Left colon (tissue), 2 donors: ENCODE measurements around the gene ITGB1BP2. TPM values are rescaled to one million over a fixed set of nuclear protein-coding genes. Genes with fewer than 3 reads are reported as not detected.
"Not testable (repeated sequence)": the region's sequence is repeated elsewhere in the genome, so short reads cannot be mapped to it uniquely, and the experiment has no call there.

Experiments
- ATAC-seq: fragments of 200-7000 bp; cut with Tn5 transposase; one replicate; pipeline ENCODE4 v1.9.1; 2020; ENCODE audit warnings: mild to moderate bottlenecking, moderate library complexity
- DNase-seq, 2 donors: peaks; one replicate each; pipeline ENCODE4 v3.0.0-alpha.2; 2020
- intact Hi-C, 2 donors: fragments of 100-400 bp; cut with DNase I in 1 of 2; cut with micrococcal nuclease in 1 of 2; formaldehyde crosslinking; loops; one replicate each; pipeline versions ENCODE4 v1.11.2 to v1.14.0; 2022; cut with DNase I, micrococcal nuclease
- long read RNA-seq: library from polyadenylated mRNA; unstranded; transcript quantifications from one replicate; pipeline ENCODE4 v2.0.0, GENCODE V29; 2021
- total RNA-seq, 2 donors: library from RNA; stranded (reverse); fragmentation: NEBNext Ultra II Directional; extraction: Animal tissue kit (Norgen Biotek cat#: 25700); gene quantifications; one replicate each; pipeline ENCODE4 v1.2.1, GENCODE V29; 2021
- donor health status: DM: no; HTN: no; CAD: no.
- donor health status: DM: yes; HTN: yes; CAD: no.

Gene ITGB1BP2
- 1 to 10 TPM in 1 of 2 donors, under 1 TPM in 1; 0.61 to 1.9 TPM for total RNA-seq
- long read RNA-seq = 0 reads

DNA sequence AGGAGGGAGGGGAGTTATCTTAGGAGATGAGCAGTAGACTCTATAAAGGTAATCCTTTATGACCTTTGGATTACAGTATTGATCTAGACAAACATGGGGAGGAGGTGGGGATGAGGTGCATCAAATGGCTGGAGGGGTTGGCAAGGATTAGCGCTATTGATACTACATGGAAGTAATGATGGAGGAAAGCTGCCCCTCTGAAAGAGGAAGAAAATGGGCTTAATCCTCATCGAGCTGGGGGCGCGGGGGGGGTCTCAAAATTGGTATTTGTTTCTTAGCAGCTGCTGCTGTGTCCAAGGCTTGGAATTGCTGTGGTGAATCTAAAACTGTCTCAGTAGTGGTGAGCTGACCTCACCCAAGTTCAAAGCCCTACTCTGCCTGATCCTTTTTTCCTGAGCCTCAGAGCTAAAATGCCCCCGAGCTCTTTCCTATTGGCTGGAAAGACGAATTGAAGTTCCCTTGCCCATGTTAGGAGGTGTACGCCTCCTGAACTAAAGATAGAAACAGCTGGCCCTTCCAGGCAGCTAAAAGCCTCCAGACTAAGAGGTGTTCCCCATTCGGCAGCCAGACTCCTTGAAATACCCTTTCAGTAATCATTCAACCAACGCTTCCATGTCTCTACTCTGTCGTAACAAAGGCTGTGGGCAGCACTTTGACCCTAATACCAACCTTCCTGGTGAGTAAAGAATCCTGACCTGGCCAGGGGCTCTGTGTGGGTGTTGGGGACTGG lies at the start of gene ITGB1BP2:
Gene ITGB1BP2 (plus strand): TSS at position 556 of the 730 bp plus-strand sequence. CDS start 57 bp downstream, at position 613.
- DNase-seq = peak in 1 of 2 donors; percentile 25
- ATAC-seq = no peak
- intact Hi-C loops = no loop called here

DNA sequence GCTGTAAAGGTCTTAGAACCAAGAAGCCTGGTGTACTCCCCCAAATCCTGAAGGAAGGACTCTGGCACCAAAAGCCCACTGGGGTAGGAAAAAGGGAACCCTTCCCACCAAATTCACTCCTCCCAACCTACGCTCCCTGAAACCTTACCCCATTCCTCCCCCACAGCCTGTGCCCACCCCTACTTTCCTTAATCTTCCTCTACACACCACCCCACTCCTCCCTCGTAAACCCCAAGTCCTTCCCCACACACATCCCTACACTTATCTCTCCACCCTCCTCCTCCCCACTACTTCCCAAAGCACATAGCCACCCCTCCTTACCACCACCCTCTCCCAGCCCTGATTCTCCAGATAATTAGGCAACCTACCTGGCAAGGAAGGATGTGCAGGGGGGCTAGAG lies 49.3 kb upstream of the ITGB1BP2 start:
- intact Hi-C loops = no loop called here
- no peak for DNase-seq

DNA sequence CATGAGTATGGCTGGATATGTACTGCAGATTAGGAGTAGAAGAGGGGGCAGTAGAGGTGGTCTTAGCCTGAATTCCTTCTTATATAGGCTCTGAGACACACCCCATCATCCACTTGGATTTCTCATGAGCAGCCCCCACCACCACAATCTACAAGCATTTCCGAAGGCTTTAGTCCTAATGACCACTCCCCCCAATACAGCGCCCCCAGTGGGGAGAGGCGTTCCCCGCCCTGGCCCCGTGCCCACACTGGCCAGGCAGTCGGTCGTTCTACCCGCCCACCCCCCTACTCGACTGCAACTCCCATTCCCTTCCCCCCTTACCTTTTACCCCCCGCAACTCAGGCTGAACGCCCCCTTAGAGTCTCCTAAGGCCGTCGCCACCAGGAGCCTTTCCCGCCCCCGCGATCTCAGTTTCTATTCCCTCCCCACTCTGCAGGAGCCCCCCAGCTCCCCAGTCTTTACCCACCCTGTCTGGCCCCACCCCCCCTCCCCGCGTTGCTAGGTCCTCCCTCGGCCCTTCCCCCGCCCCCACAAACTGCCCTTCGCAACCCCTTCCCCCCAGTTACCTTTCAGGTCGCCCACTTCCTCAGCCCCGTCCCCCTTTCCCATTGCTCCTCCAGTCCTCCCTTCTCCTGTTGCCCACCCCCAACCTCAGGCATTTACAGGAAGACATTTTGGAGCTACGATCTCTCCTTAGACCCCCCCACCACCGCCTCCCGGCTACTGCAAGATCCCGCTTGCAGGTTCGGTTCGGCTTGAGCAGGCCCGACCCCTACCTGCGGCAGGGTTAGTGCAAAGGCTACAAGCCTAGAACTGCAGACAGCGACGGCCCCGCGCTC lies 48.1 kb upstream of the ITGB1BP2 start:
- intact Hi-C loops = no loop called here
- peak in 1 of 2 donors; percentile 25 for DNase-seq
- no peak for ATAC-seq

More for the DNA sequence above, 49.3 kb upstream of the ITGB1BP2 start:
- ATAC-seq = no peak

DNA sequence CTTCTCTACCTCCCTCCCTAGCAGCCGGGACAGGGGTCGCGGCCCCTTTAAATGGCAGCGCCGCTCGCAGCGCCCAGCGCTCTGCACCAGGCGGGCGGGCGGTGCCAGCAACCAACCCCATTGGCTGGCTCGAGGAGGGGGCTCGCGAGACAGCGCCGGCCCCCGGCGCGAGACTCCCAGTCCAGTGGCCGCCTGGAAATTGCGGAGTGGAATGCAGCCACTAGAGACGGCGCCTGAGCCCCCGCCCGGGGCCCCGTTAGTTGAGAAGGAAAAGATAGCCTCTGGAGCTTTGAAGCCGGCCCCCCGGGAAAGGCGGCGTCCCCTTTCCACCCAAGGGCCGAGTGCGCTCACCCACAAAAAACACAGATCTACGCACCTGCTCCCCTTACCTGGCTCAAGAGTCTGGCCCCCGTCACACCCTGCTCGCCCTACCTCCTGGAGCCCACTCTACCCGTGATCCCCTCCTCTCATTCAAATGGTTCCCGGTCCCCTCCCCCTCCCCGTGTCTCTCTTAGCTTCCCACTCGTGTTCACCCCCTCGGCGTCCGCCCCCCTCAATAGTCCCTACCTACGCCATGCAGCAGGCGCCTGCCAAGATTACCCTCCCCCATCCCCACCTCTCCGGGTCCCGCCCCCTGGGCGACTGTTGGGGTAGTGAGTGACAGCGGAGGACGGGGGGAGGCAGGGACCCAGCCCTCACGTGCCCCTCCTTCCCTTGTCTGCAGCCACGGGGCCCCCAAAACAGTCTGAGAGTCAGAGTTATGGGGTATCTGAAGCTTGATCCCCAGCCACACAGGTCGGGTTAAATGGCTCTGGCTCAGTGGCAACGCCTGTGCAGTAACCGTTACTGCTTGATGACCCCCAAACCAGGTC lies 47.2 kb upstream of the ITGB1BP2 start, which contains the start of gene ZMYM3:
Gene ZMYM3 (minus strand): TSS at position 49 of the 872 bp plus-strand sequence. CDS start 885 bp downstream, outside the sequence.
- peak; percentile 94 for ATAC-seq

DNA sequence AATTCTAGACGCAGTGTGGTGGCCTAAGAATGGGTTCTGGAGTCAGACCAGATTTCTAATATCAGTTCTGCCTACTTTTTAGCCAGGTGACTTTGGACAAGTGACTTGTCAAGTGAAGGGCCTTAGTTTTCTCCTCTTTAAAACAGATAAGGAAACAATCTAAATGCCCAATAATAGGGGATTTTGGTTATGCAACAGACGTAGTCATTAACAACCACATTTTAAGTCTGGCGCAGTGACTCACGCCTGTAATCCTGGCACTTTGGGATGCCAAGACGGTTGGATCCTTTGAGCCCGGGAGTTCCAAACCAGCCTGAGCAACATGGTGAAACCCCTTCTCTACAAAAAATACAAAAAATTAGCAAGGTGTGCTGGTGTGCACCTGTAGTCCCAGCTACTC lies 45.5 kb upstream of the ITGB1BP2 start:
- no peak for ATAC-seq

More for the DNA sequence above, 47.2 kb upstream of the ITGB1BP2 start, which contains the start of gene ZMYM3:
- DNase-seq = peak; percentile 85 to 86
- intact Hi-C loops = no loop called here

DNA sequence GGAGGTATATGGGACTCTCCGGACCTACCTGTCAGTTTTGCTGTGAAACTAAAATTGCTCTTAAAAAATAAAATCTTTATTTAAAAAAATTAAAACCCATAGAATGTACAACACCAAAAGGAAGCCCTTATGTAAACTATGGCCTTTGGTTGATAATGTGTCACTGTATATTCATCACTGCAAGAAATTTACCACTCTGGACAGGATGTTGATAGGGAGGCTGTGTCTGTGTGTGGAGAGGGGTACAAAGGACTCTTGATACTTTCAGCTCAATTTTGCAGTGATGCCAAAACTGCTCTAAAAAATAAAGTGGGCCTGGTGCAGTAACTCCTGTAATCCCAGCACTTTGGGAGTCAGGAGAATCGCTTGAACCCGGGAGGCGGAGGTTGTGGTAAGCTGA lies 44.7 kb upstream of the ITGB1BP2 start:
- ATAC-seq (no peak), DNase-seq (no peak)
- intact Hi-C loops = no loop called here

More for the DNA sequence above, 45.5 kb upstream of the ITGB1BP2 start:
- DNase-seq = no peak
- intact Hi-C loops = no loop called here

DNA sequence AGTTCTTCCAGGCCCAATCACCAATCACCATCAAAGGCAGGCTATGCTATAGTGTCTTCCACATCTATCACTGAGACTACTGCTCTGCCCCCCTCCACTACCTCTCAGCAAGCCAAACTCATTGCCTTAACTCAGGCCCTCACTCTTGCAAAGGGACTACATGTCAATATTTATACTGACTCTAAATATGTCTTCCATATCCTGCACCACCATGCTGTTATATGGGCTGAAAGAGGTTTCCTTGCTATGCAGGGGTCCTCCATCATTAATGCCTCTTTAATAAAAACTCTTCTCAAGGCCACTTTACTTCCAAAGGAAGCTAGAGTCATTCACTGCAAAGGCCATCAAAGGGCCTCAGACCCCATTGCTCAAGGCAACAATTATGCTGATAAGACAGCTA lies 32.9 kb upstream of the ITGB1BP2 start:
- intact Hi-C loops, ATAC-seq, DNase-seq: not testable (repeated sequence)

DNA sequence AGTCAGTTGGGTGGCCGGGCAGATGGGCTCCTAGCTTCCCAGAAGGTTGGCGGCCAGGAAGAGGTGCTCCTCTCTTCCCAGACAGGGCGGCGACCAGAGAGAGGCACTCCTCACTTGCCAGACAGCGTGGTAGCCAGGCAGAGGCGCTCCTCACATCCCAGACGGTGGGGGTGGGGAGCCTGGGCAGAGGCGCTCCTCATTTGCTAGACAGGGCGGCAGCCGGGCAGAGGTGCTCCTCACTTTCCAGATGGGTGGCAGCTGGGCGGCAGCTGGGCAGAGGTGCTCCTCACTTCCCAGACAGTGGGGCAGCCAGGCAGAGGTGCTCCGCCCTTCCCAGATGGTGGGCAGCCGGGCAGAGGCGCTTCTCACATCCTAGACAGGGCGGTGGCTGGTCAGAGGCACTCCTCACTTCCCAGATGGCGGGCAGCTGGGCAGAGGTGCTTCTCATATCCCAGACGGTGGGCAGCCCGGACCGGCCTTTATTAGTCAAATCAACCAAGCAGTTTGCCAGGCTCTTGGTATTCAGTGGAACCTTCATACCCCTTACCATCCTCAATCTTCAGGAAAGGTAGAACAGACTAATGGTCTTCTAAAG lies 31.7 kb upstream of the ITGB1BP2 start:
- intact Hi-C loops = no loop called here
- DNase-seq = no peak
- ATAC-seq = no peak

DNA sequence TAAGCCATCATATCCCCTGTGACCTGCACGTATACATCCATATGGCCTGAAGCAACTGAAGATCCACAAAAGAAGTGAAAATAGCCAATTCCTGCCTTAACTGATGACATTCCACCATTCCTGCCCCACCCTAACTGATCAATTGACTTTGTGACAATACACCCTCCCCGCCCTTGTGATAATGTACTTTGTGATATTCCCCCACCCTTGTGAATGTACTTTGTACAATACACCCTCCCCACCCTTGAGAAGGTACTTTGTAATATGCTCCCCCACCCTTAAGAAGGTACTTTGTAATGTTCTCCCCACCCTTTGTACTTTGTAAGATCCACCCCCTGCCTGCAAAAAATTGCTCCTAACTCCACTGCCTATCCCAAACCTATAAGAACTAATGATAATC lies 29.2 kb upstream of the ITGB1BP2 start:
- intact Hi-C loops, ATAC-seq: not testable (repeated sequence)

DNA sequence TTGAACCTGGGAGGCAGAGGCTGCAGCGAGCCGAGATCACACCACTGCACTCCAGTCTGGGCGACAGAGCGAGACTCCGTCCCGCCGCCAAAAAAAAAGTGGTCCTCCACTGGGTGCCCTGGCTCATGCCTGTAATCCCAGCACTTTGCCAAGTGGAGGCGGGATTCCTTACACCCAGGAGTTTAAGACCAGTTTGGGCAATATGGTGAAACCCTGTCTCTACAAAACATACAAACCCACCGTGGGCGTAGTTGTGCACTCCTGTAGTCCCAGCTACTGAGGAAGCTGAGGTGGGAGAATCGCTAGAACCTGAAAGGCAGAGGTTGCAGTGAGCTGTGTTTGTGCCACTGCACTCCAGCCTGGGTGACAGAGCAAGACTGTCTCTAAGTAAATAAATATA lies 20.2 kb upstream of the ITGB1BP2 start:
- DNase-seq, ATAC-seq, intact Hi-C loops: not testable (repeated sequence)

More for the DNA sequence above, 29.2 kb upstream of the ITGB1BP2 start:
- not testable (repeated sequence) for DNase-seq

DNA sequence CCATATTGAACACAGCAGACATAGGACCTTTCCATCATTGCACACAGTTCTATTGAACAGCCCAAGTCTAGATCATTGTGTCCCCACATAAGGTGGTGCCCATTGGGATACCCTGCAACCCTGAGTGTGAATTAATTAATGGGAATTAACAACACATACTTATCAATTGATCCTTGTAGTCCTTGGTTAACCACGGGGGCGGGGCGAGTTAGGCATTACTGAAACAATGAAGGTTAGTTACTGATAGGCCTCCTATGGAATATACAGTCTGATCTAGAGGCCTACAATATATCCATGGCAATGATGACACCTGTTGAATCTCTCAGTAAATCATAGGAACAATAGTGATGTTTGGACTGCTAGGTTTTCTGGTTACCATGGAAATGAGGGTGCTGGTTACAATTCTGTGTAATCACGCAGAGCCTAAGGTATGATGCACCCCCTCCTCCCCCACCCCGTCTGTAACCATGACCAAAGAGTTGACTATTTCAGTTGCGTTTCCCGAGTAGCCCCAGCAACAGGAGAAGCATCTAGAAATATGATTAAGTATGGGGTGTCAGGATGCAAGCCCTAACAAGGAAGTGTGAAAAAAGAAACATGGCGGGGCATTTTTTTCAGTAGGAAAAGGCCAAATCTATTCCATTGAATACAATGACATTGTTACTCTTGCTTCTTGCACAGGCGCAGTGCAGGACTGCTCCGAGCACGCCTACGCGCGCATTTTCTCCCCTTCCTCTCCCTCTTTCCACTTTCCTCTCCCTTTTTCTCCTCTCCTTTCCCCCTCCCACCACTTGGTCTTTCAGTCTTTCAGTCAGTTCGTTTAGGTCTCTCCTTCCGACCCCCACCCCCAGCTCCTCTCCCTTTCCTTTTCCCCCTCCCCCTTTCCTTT lies 18.8 kb upstream of the ITGB1BP2 start:
- ATAC-seq (peak; percentile 65), DNase-seq (peak in 1 of 2 donors; percentile 12)
- intact Hi-C loops = no loop called here

DNA sequence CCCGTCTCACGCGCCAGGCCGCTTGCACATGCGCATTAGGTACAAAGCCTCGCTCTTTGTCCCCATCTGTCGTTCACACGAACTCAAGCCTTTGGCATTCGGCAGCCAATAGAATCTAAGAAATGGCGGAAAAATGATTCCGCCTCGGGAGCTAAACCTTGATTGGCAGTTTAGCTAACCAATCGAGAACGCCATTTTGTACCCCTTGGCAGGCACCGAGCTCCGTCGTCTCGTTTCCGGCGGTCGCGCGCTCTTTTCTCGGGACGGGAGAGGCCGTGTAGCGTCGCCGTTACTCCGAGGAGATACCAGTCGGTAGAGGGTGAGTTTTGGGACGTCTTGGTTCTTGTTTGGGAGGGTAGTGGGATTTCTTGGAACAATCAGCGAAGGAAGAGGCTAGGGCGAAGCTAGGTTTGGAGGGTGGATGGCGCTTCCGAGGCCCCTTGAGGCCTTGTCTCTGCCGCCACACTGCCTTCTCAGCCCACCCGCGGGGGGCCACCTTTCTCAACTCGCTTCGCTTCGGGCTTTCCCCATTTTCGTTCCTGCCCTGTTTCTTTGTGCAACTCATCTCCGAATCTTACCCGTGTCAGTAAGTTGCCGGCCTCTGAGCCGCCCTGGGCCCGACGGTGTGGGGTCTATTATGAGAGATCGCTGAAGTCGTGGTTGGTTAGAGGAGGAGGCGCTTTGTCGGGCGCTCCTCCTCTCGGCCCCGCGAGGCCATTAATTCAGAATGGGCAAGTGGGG lies 18.0 kb upstream of the ITGB1BP2 start, which contains the start of gene NONO:
Gene NONO (plus strand): TSS at position 233 of the 741 bp plus-strand sequence. CDS start 7,003 bp downstream, outside the sequence.
- DNase-seq = peak; percentile 81 to 90
- ATAC-seq = peak; percentile 92
- intact Hi-C loops = no loop called here

DNA sequence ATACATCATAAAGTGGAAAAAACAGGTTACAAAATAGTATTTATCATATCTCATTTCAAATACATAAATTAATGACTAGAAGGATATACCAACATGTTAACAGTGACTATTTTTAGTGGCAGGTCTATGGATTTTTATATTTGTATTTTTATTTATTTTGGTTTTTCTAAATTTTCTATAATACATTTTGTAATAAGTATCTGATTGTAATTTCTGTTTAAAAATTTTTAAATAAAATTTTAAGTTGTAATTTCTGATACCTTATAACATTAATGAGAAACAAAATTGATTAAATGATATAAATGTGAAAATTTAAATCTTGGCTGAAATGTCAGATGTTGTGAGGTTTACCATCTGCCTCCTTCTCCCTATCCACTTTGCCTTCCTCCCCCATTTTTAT lies 15.6 kb upstream of the ITGB1BP2 start:
- DNase-seq = no peak
- no peak for ATAC-seq
- intact Hi-C loops = no loop called here

DNA sequence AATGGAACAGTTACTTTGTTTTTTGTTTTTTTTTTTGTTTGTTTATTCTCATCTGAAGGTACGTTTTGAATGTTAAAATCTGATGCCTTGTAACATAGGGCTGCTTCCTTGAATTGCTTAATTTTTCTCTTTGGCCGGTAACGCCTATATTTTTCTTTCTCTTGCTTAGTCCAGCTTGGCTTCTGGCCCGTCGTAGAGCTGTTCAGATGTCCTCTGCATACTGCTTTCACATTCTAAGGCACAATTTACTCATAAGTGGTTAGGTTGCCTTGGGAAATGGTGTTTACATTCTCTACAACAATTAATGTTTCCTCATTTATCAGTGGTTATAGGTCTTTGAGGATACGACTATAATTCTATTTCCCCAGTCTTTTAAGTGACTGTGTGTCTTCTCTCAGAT lies 10.2 kb upstream of the ITGB1BP2 start:
- no peak for ATAC-seq

DNA sequence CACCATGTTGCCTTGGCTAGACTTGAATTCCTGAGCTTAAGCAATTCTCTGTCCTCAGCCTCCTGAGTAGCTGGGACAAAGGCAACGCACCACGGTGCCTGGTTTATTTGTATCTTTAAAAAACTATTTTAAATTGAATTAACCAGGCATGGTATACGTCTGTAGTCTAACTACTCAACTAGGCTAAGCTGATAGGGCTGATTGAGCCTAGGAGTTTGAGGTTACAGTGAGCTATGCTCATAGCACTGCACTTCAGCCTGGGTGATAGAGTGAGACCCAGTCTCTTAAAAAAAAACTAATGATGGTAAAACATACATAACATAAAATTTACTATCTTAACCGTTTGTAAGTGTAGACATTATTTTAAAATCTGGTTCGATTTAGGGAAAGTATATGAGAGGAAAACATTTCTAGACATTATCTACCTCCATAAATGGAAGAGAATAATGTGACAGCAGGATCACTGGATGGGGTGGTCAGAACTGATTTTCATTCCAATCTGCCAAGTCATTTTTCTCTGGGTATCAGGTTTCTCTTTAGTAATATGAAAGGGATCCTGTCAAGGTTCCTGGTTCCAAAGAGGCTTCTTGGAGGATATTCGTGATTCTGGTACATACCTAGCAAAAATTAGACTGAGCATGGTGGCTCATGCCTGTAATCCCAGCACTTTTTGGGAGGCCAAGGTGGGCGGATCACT lies 8.7 kb upstream of the ITGB1BP2 start:
- no peak for DNase-seq
- intact Hi-C loops = no loop called here
- no peak for ATAC-seq

More for the DNA sequence above, 10.2 kb upstream of the ITGB1BP2 start:
- no peak for DNase-seq
- intact Hi-C loops = no loop called here

DNA sequence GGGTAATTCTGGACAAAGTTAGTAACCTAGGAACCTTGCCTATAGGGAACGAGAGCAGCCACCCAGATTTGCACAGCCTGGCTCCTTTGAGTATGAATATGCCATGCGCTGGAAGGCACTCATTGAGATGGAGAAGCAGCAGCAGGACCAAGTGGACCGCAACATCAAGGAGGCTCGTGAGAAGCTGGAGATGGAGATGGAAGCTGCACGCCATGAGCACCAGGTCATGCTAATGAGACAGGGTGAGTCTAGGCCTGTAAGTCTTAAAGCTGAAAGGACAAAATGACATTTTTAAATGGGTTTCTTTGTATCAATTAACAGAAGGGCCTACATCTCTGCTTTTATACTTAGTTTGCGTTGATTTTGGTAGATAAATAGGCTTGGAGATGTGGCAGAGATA lies 4.7 kb upstream of the ITGB1BP2 start:
- intact Hi-C loops = no loop called here
- DNase-seq = no peak
- ATAC-seq = no peak
